ENCODE results near the gene DAZAP1. TPM values are rescaled to one million over a fixed set of nuclear protein-coding genes. Genes with fewer than 3 reads are reported as not detected.

DAZAP1 gene
- polyA plus RNA-seq, 1 experiment = 45.8 TPM

GRCh38 chr19:1466018-1466460, 58.7 kb downstream of the DAZAP1 start:
- TF ChIP-seq CTCF (IDR thresholded peaks at IDR 0.05; ENCODE audit: low read depth, low read length) = no peak
- ChIA-PET CTCF (interaction anchor here (0.5 to 1.5 kb wide), 4 partner anchors 12 to 376 kb away, joined by 3 to 4 read pairs (median 3); no protein-coding TSS in a partner anchor), POLR2A (no interaction called here)
- Histone ChIP-seq H3K27me3 (ENCODE audit: control insufficient read depth, insufficient read depth, low read length) (peaks cover 32% of the 10 kb centered on the region), H3K9me3 (ENCODE audit: control insufficient read depth, insufficient read depth, low read length) (no peaks in the 10 kb centered on the region; the same call in 1 of the 2 replicates), H3K27ac (ENCODE audit: low read depth, low read length) (no peak overlapping the region), H3K4me3 (ENCODE audit: low read depth, low read length) (no peak overlapping the region)
- no peak for DNase-seq (ENCODE audit: low read depth, low spot score)

DNA sequence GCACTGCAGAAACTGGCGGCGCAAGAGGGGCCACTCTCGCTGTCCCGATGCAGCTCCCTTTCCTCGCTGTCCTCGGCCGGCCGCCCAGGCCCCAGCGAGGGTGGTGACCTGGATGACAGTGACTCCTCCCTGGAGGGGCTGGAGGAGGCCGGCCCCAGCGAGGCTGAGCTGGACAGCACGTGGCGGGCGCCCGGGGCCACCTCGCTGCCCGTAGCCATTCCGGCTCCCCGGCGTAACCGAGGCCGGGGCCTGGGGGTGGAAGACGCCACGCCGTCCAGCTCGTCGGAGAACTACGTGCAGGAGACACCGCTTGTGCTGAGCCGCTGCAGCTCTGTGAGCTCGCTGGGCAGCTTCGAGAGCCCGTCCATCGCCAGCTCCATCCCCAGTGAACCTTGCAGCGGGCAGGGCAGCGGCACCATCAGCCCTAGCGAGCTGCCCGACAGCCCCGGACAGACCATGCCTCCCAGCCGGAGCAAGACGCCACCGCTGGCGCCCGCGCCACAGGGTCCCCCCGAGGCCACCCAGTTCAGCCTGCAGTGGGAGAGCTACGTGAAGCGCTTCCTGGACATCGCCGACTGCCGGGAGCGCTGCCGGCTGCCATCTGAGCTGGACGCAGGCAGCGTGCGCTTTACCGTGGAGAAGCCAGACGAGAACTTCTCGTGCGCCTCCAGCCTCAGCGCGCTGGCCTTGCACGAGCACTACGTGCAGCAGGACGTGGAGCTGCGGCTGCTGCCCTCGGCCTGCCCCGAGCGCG, 59.3 kb downstream of the DAZAP1 start:
- ChIA-PET POLR2A (no interaction called here), CTCF (interaction anchor here (1.1 to 1.5 kb wide), 3 partner anchors 11 to 188 kb away, joined by 3 to 4 read pairs (median 3); no protein-coding TSS in a partner anchor)
- Histone ChIP-seq H3K27ac (ENCODE audit: low read depth, low read length) (no peak overlapping the region), H3K4me3 (ENCODE audit: low read depth, low read length) (no peak overlapping the region), H3K9me3 (ENCODE audit: control insufficient read depth, insufficient read depth, low read length) (no peaks in the 10 kb centered on the region; the same call in 1 of the 2 replicates), H3K27me3 (ENCODE audit: control insufficient read depth, insufficient read depth, low read length) (peaks cover 38% of the 10 kb centered on the region)
- no peak for DNase-seq (ENCODE audit: low read depth, low spot score)
- TF ChIP-seq CTCF (IDR thresholded peaks at IDR 0.05; ENCODE audit: low read depth, low read length) = no peak

DNA sequence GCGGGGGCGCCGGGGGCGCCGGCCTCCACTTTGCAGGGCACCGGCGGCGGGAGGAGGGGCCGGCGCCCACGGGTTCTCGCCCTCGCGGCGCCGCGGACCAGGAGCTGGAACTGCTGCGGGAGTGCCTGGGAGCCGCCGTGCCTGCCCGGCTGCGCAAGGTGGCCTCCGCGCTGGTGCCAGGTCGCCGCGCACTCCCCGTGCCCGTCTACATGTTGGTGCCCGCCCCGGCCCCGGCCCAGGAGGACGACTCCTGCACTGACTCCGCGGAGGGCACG, 59.8 kb downstream of the DAZAP1 start:
- Histone ChIP-seq H3K9me3 (ENCODE audit: control insufficient read depth, insufficient read depth, low read length) (no peaks in the 10 kb centered on the region; the same call in 1 of the 2 replicates), H3K27ac (ENCODE audit: low read depth, low read length) (no peak overlapping the region), H3K27me3 (ENCODE audit: control insufficient read depth, insufficient read depth, low read length) (peaks cover 43% of the 10 kb centered on the region), H3K4me3 (ENCODE audit: low read depth, low read length) (no peak overlapping the region)
- ChIA-PET CTCF (no interaction called here), POLR2A (no interaction called here)
- no peak for DNase-seq (ENCODE audit: low read depth, low spot score)
- no peak for TF ChIP-seq CTCF (IDR thresholded peaks at IDR 0.05; ENCODE audit: low read depth, low read length)

GRCh38 chr19:1467490-1468273, 60.3 kb downstream of the DAZAP1 start:
- TF ChIP-seq CTCF (IDR thresholded peaks at IDR 0.05; ENCODE audit: low read depth, low read length) = no peak
- CTCF ChIA-PET = no interaction called here
- no peak for DNase-seq (ENCODE audit: low read depth, low spot score)
- no peak overlapping the region for H3K4me3 ChIP-seq (ENCODE audit: low read depth, low read length)
- H3K27ac ChIP-seq (ENCODE audit: low read depth, low read length) = no peak overlapping the region
- POLR2A ChIA-PET = no interaction called here
- H3K9me3 ChIP-seq (ENCODE audit: control insufficient read depth, insufficient read depth, low read length) = no peaks in the 10 kb centered on the region; the same call in 1 of the 2 replicates
- peaks cover 49% of the 10 kb centered on the region for H3K27me3 ChIP-seq (ENCODE audit: control insufficient read depth, insufficient read depth, low read length)

GRCh38 chr19:1468274-1468820, 61.0 kb downstream of the DAZAP1 start:
- Histone ChIP-seq H3K9me3 (ENCODE audit: control insufficient read depth, insufficient read depth, low read length) (no peaks in the 10 kb centered on the region; the same call in 1 of the 2 replicates), H3K27me3 (ENCODE audit: control insufficient read depth, insufficient read depth, low read length) (peaks cover 54% of the 10 kb centered on the region), H3K4me3 (ENCODE audit: low read depth, low read length) (no peak overlapping the region), H3K27ac (ENCODE audit: low read depth, low read length) (no peak overlapping the region)
- DNase-seq (ENCODE audit: low read depth, low spot score) = no peak
- POLR2A ChIA-PET = no interaction called here
- no peak for TF ChIP-seq CTCF (IDR thresholded peaks at IDR 0.05; ENCODE audit: low read depth, low read length)
- CTCF ChIA-PET = no interaction called here

All from AG04450 (cell line).